ENCODE data around the gene KMT2D. TPM values are rescaled to one million over a fixed set of nuclear protein-coding genes. Genes with fewer than 3 reads are reported as not detected.

Gene KMT2D
- total RNA-seq, 2 donors from 2014 or later: 59.5 to 63.3 TPM

- intact Hi-C loops (cut with DNase I): loop anchor here in 1 of 2 donors (10.0 kb wide), 1 partner anchor 145 kb away; no protein-coding TSS in a partner anchor
- peak; percentile 89 for DNase-seq (ENCODE audit: low spot score)
Observed at GRCh38 chr12:49089821-49090773, 29.5 kb upstream of the KMT2D start.

- no peak for DNase-seq (ENCODE audit: low spot score)
- intact Hi-C loops (cut with DNase I): loop anchor here in 1 of 2 donors (10.0 kb wide), 1 partner anchor 146 kb away; no protein-coding TSS in a partner anchor
Observed at GRCh38 chr12:49088932-49089330, 28.3 kb upstream of the KMT2D start.

- intact Hi-C loops (cut with DNase I): loop anchor here in 1 of 2 donors (10.0 kb wide), 1 partner anchor 146 kb away; no protein-coding TSS in a partner anchor
- DNase-seq (ENCODE audit: low spot score): peak; percentile 85
Observed at GRCh38 chr12:49088150-49088931, 27.7 kb upstream of the KMT2D start.

GRCh38 chr12:49086116-49086515 lies 25.5 kb upstream of the KMT2D start:
- intact Hi-C loops (cut with DNase I): loop anchor here in 1 of 2 donors (10.0 kb wide), 1 partner anchor 149 kb away; no protein-coding TSS in a partner anchor
- DNase-seq (ENCODE audit: low spot score): no peak

- no peak for DNase-seq (ENCODE audit: low spot score)
- intact Hi-C loops (cut with DNase I): loop anchor here in 1 of 2 donors (10.0 kb wide), 1 partner anchor 150 kb away; no protein-coding TSS in a partner anchor
Observed at GRCh38 chr12:49084438-49084837, 23.8 kb upstream of the KMT2D start.

GRCh38 chr12:49079793-49080192 lies 19.2 kb upstream of the KMT2D start:
- DNase-seq (ENCODE audit: low spot score): peak; percentile 20
- intact Hi-C loops (cut with DNase I): loop anchor here in 1 of 2 donors (10.0 kb wide), 1 partner anchor 155 kb away; no protein-coding TSS in a partner anchor

GRCh38 chr12:49070971-49071370 lies 10.4 kb upstream of the KMT2D start:
- no peak for DNase-seq (ENCODE audit: low spot score)
- intact Hi-C loops (cut with DNase I): no loop called here

- peak; percentile 100 for DNase-seq (ENCODE audit: low spot score)
- intact Hi-C loops (cut with DNase I): no loop called here
Observed at GRCh38 chr12:49069507-49070346, 9.1 kb upstream of the KMT2D start, which contains the start of gene RHEBL1. TSS of gene RHEBL1 (minus strand) at chr12:49069979. CDS start at chr12:49069785, 194 bp downstream.

- intact Hi-C loops (cut with DNase I): no loop called here
Observed at GRCh38 chr12:49068879-49069506, 8.4 kb upstream of the KMT2D start.

GRCh38 chr12:49066120-49066519 lies 5.5 kb upstream of the KMT2D start:
- peak; percentile 17 for DNase-seq (ENCODE audit: low spot score)
- intact Hi-C loops (cut with DNase I): no loop called here

More at GRCh38 chr12:49068879-49069506, 8.4 kb upstream of the KMT2D start:
- DNase-seq (ENCODE audit: low spot score): no peak

- DNase-seq (ENCODE audit: low spot score): peak; percentile 47
- intact Hi-C loops (cut with DNase I): no loop called here
Observed at GRCh38 chr12:49064767-49065152, 4.2 kb upstream of the KMT2D start.

- intact Hi-C loops (cut with DNase I): loop anchor here in 1 of 2 donors (2.0 kb wide), 1 partner anchor 43 kb away; the partner anchor contains the start of gene PRKAG1
- DNase-seq (ENCODE audit: low spot score): peak; percentile 43
Observed at GRCh38 chr12:49061916-49062315, 1.3 kb upstream of the KMT2D start.

GRCh38 chr12:49061157-49061650 lies 610 bp upstream of the KMT2D start:
- intact Hi-C loops (cut with DNase I): loop anchor here in 1 of 2 donors (2.0 kb wide), 1 partner anchor 42 kb away; the partner anchor contains the start of gene PRKAG1

GRCh38 chr12:49059299-49060171 lies 1.1 kb downstream of the KMT2D start:
- intact Hi-C loops (cut with DNase I): loop anchor here in 1 of 2 donors (2.0 kb wide), 1 partner anchor 41 kb away; the partner anchor contains the start of gene PRKAG1
- peak; percentile 84 for DNase-seq (ENCODE audit: low spot score)

More at GRCh38 chr12:49061157-49061650, 610 bp upstream of the KMT2D start:
- peak; percentile 6 for DNase-seq (ENCODE audit: low spot score)

- intact Hi-C loops (cut with DNase I): no loop called here
- DNase-seq (ENCODE audit: low spot score): no peak
Observed at GRCh38 chr12:49059045-49059298, 1.6 kb downstream of the KMT2D start.

GRCh38 chr12:49058366-49059044 lies 2.1 kb downstream of the KMT2D start:
- DNase-seq (ENCODE audit: low spot score): peak; percentile 68
- intact Hi-C loops (cut with DNase I): no loop called here

Measured in posterior vena cava (tissue), 2 donors.